Measurements from ENCODE around the gene RPL19. TPM values are rescaled to one million over a fixed set of nuclear protein-coding genes. Genes with fewer than 3 reads are reported as not detected.

The RPL19 gene
- total and polyA plus RNA-seq, 8 donors, result 925 to 1,714 (median 1,229) TPM

- no peak for FAIRE-seq
- Histone ChIP-seq H3K9me3 (no peaks in the 10 kb centered on the region), H3K4me1 (no peaks in the 10 kb centered on the region), H3K27ac (no peak overlapping the region), H3K4me3 (no peak overlapping the region), H3K36me3 (no peaks in the 10 kb centered on the region), H3K27me3 (peaks cover 0 to 3% (median 0%) of the 10 kb centered on the region in 4 donors)
- TF ChIP-seq CTCF (IDR thresholded peaks at IDR 0.05), result peak in 2 of 4 donors; percentile 16 to 21
- 27 to 30% methylated on average over 18 of the region's 18 CpGs for WGBS, 2 donors
- DNase-seq, result peak in 1 of 6 donors; percentile 12
- peak; percentile 40 to 64 (median 52) for ATAC-seq
- intact Hi-C loops (cut with DNase I), result loop anchor here in 2 of 3 donors (10.0 kb wide), 1 partner anchor 261 kb away; no protein-coding TSS in a partner anchor
These were observed 35.7 kb downstream of the RPL19 start for GRCh38 chr17:39235555-39236449.

GRCh38 chr17:39236450-39236927, 36.4 kb downstream of the RPL19 start:
- DNase-seq (peak in 1 of 6 donors; percentile 22), FAIRE-seq (no peak), ATAC-seq (no peak)
- H3K36me3 ChIP-seq, result no peaks in the 10 kb centered on the region
- no peak overlapping the region for H3K27ac ChIP-seq
- H3K9me3 ChIP-seq, result no peaks in the 10 kb centered on the region
- H3K4me1 ChIP-seq, result no peaks in the 10 kb centered on the region
- peaks cover 0 to 3% (median 0%) of the 10 kb centered on the region in 4 donors for H3K27me3 ChIP-seq
- intact Hi-C loops (cut with DNase I), result loop anchor here in 2 of 3 donors (10.0 kb wide), 1 partner anchor 262 kb away; no protein-coding TSS in a partner anchor
- TF ChIP-seq CTCF (IDR thresholded peaks at IDR 0.05), result no peak
- 42 to 46% methylated on average over 5 of the region's 5 CpGs for WGBS, 2 donors
- H3K4me3 ChIP-seq, result no peak overlapping the region

- no peak overlapping the region for H3K27ac ChIP-seq
- no peaks in the 10 kb centered on the region for H3K9me3 ChIP-seq
- no peaks in the 10 kb centered on the region for H3K36me3 ChIP-seq
- no peak overlapping the region for H3K4me3 ChIP-seq
- FAIRE-seq (no peak), DNase-seq (peak in 1 of 6 donors; percentile 36), ATAC-seq (no peak)
- no peak for TF ChIP-seq CTCF (IDR thresholded peaks at IDR 0.05)
- 69 to 77% methylated on average over 6 of the region's 6 CpGs for WGBS, 2 donors
- H3K4me1 ChIP-seq, result no peaks in the 10 kb centered on the region
- intact Hi-C loops (cut with DNase I), result loop anchor here in 2 of 3 donors (10.0 kb wide), 1 partner anchor 262 kb away; no protein-coding TSS in a partner anchor
- peaks cover 0 to 3% (median 0%) of the 10 kb centered on the region in 4 donors for H3K27me3 ChIP-seq
These were observed 36.9 kb downstream of the RPL19 start for GRCh38 chr17:39236981-39237441.

GRCh38 chr17:39237586-39237985, 37.5 kb downstream of the RPL19 start:
- Histone ChIP-seq H3K27me3 (peaks cover 0 to 3% (median 0%) of the 10 kb centered on the region in 4 donors), H3K27ac (no peak overlapping the region), H3K36me3 (no peaks in the 10 kb centered on the region), H3K4me3 (no peak overlapping the region), H3K4me1 (no peaks in the 10 kb centered on the region), H3K9me3 (no peaks in the 10 kb centered on the region)
- intact Hi-C loops (cut with DNase I), result loop anchor here in 2 of 3 donors (10.0 kb wide), 1 partner anchor 263 kb away; no protein-coding TSS in a partner anchor
- peak in 1 of 6 donors; percentile 48 for DNase-seq
- no peak for FAIRE-seq
- 69 to 71% methylated on average over 7 of the region's 7 CpGs for WGBS, 2 donors
- TF ChIP-seq CTCF (IDR thresholded peaks at IDR 0.05), result no peak
- ATAC-seq, result no peak
